Upper lobe of left lung (tissue), 6 donors: ENCODE results near the gene PHTF2. TPM values are rescaled to one million over a fixed set of nuclear protein-coding genes. Genes with fewer than 3 reads are reported as not detected.
"Not testable (repeated sequence)": the region's sequence is repeated elsewhere in the genome, so short reads cannot be mapped to it uniquely, and the experiment has no call there.

Source experiments
- ATAC-seq, 2 donors: fragments of 200-7000 bp; cut with Tn5 transposase; one replicate each; pipeline ENCODE4 v1.9.1; 2022; ENCODE audit warnings: mild to moderate bottlenecking in 2 of 2, moderate library complexity in 2 of 2; ENCODE audit not compliant: low FRiP score in 2 of 2
- DNase-seq, 2 donors: peaks; one replicate each; pipeline ENCODE4 v3.0.0-alpha.2; 2019 to 2020
- H3K27ac ChIP-seq, 4 donors: fragments of 200-600 bp; sonication (generic); one replicate each; pipeline ENCODE4 v1.5.1; 2016 to 2019
- H3K27me3 ChIP-seq, 4 donors: fragments of 200-600 bp; sonication (generic); one replicate each; pipeline ENCODE4 v1.5.1; 2017 to 2019
- H3K36me3 ChIP-seq, 4 donors: fragments of 200-600 bp; sonication (generic); one replicate each; pipeline ENCODE4 v1.5.1; 2016 to 2019
- H3K4me1 ChIP-seq, 4 donors: fragments of 200-600 bp; sonication (generic); one replicate each; pipeline ENCODE4 v1.5.1; 2018 to 2019
- H3K4me3 ChIP-seq, 4 donors: fragments of 200-600 bp; sonication (generic); one replicate each; pipeline ENCODE4 v1.5.1; 2017 to 2019; ENCODE audit warnings: mild to moderate bottlenecking in 2 of 4, moderate library complexity in 1 of 4
- H3K9me3 ChIP-seq, 4 donors: fragments of 200-600 bp; sonication (generic); one replicate each; pipeline ENCODE4 v1.5.1; 2018 to 2019
- CTCF ChIP-seq, 6 experiments: fragments of 450-650 bp in 4 of 6; fragments of 200-600 bp in 2 of 6; sonication (generic) in 2 of 6; IDR thresholded peaks; one replicate each; pipeline ENCODE4 v1.5.1; 2016 to 2019; ENCODE audit warnings: antibody characterized with exemption in 6 of 6
- EP300 ChIP-seq, 4 donors: sonication (generic); formaldehyde crosslinking; IDR thresholded peaks; one replicate each; pipeline ENCODE4 v1.5.1; 2017; ENCODE audit warnings: antibody characterized with exemption in 4 of 4, control low read depth in 2 of 4
- POLR2A ChIP-seq, 4 donors: fragments of 450-650 bp; IDR thresholded peaks; one replicate each; pipeline ENCODE4 v1.5.1; 2016 to 2017; ENCODE audit warnings: antibody characterized with exemption in 4 of 4, mild to moderate bottlenecking in 2 of 4
- POLR2AphosphoS5 ChIP-seq, 2 donors: sonication (generic); formaldehyde crosslinking; IDR thresholded peaks; one replicate each; pipeline ENCODE4 v1.5.1; 2017; ENCODE audit warnings: antibody characterized with exemption in 2 of 2
- WGBS, 2 donors: methylation state at CpG; one replicate each; pipeline ENCODE4 v1.1.5; 2017 to 2018; 5-methylcytosine and 5-hydroxymethylcytosine counted together
- total RNA-seq, 6 donors: library from RNA; depleted of rRNA in 4 of 6; stranded (reverse); fragments of >200 nt in 4 of 6; gene quantifications; one replicate each; pipeline versions ENCODE4 v1.1.0 to v1.2.1, GENCODE V29; 2016 to 2021
- donor health status: DM: no; HTN: no; CAD: no; lungs with moderate emphysema.
- donor health status: DM: no; HTN: yes; CAD: no; lungs with severe emphysema.

PHTF2 gene
- total RNA-seq, 6 donors from 2014 or later: 7.0 to 25.2 (median 14.7) TPM

- TF ChIP-seq EP300 (IDR thresholded peaks at IDR 0.05) (no peak), POLR2AphosphoS5 (IDR thresholded peaks at IDR 0.05) (no peak), POLR2A (IDR thresholded peaks at IDR 0.05) (no peak), CTCF (IDR thresholded peaks at IDR 0.05) (no peak)
- no peaks in the 10 kb centered on the region for H3K36me3 ChIP-seq
- no peaks in the 10 kb centered on the region for H3K4me1 ChIP-seq
- H3K9me3 ChIP-seq: no peaks in the 10 kb centered on the region
- H3K27me3 ChIP-seq: no peaks in the 10 kb centered on the region
- 71 to 73% methylated on average over 3 of the region's 3 CpGs for WGBS, 2 donors
- ATAC-seq: no peak
- H3K4me3 ChIP-seq: no peak overlapping the region
- H3K27ac ChIP-seq: no peak overlapping the region
- DNase-seq: no peak
Observed at GRCh38 chr7:77985974-77986339, 187.4 kb downstream of the PHTF2 start.

- TF ChIP-seq EP300 (IDR thresholded peaks at IDR 0.05) (no peak), POLR2AphosphoS5 (IDR thresholded peaks at IDR 0.05) (no peak), CTCF (IDR thresholded peaks at IDR 0.05) (no peak), POLR2A (IDR thresholded peaks at IDR 0.05) (no peak)
- H3K27me3 ChIP-seq: no peaks in the 10 kb centered on the region
- no peaks in the 10 kb centered on the region for H3K36me3 ChIP-seq
- ATAC-seq (no peak), DNase-seq (no peak)
- WGBS, 2 donors: 80 to 85% methylated on average over 4 to 6 of the region's 6 CpGs
- no peak overlapping the region for H3K27ac ChIP-seq
- H3K4me3 ChIP-seq: no peak overlapping the region
- H3K9me3 ChIP-seq: no peaks in the 10 kb centered on the region
- no peaks in the 10 kb centered on the region for H3K4me1 ChIP-seq
Observed at GRCh38 chr7:77989981-77990566, 191.5 kb downstream of the PHTF2 start.

GRCh38 chr7:77991656-77992055, 193.1 kb downstream of the PHTF2 start:
- H3K4me1 ChIP-seq: no peaks in the 10 kb centered on the region
- ATAC-seq (no peak), DNase-seq (no peak)
- WGBS, 2 donors: 86 to 90% methylated on average over 4 of the region's 4 CpGs
- H3K9me3 ChIP-seq: no peaks in the 10 kb centered on the region
- TF ChIP-seq POLR2AphosphoS5 (IDR thresholded peaks at IDR 0.05) (no peak), CTCF (IDR thresholded peaks at IDR 0.05) (no peak), EP300 (IDR thresholded peaks at IDR 0.05) (no peak), POLR2A (IDR thresholded peaks at IDR 0.05) (no peak)
- H3K27ac ChIP-seq: no peak overlapping the region
- H3K27me3 ChIP-seq: no peaks in the 10 kb centered on the region
- no peaks in the 10 kb centered on the region for H3K36me3 ChIP-seq
- no peak overlapping the region for H3K4me3 ChIP-seq

- Histone ChIP-seq H3K36me3 (no peaks in the 10 kb centered on the region), H3K27me3 (no peaks in the 10 kb centered on the region), H3K4me3 (no peak overlapping the region), H3K4me1 (no peaks in the 10 kb centered on the region), H3K27ac (no peak overlapping the region), H3K9me3 (no peaks in the 10 kb centered on the region)
- TF ChIP-seq EP300 (IDR thresholded peaks at IDR 0.05) (no peak), POLR2A (IDR thresholded peaks at IDR 0.05) (no peak), CTCF (IDR thresholded peaks at IDR 0.05) (no peak), POLR2AphosphoS5 (IDR thresholded peaks at IDR 0.05) (no peak)
- ATAC-seq (no peak), DNase-seq (peak in 1 of 2 donors; percentile 41)
- WGBS, 2 donors: 65 to 87% methylated on average over 3 of the region's 3 CpGs
Observed at GRCh38 chr7:77993838-77994237, 195.3 kb downstream of the PHTF2 start.

GRCh38 chr7:77995717-77996116, 197.1 kb downstream of the PHTF2 start:
- ATAC-seq (no peak), DNase-seq (no peak)
- H3K9me3 ChIP-seq: no peaks in the 10 kb centered on the region
- no peaks in the 10 kb centered on the region for H3K27me3 ChIP-seq
- H3K36me3 ChIP-seq: no peaks in the 10 kb centered on the region
- no peak overlapping the region for H3K4me3 ChIP-seq
- 67 to 81% methylated on average over 6 of the region's 6 CpGs for WGBS, 2 donors
- TF ChIP-seq POLR2A (IDR thresholded peaks at IDR 0.05) (no peak), CTCF (IDR thresholded peaks at IDR 0.05) (no peak), EP300 (IDR thresholded peaks at IDR 0.05) (no peak), POLR2AphosphoS5 (IDR thresholded peaks at IDR 0.05) (no peak)
- H3K27ac ChIP-seq: no peak overlapping the region
- no peaks in the 10 kb centered on the region for H3K4me1 ChIP-seq

GRCh38 chr7:77999168-77999567, 200.6 kb downstream of the PHTF2 start:
- not testable (repeated sequence) for H3K27me3 ChIP-seq, DNase-seq, H3K27ac ChIP-seq, ATAC-seq, H3K36me3 ChIP-seq, H3K4me3 ChIP-seq, H3K9me3 ChIP-seq, H3K4me1 ChIP-seq
- 53 to 90% methylated on average over 3 of the region's 3 CpGs for WGBS, 2 donors
